Urinary bladder (tissue), 4 donors: ENCODE results near the gene TBC1D22A. TPM values are rescaled to one million over a fixed set of nuclear protein-coding genes. Genes with fewer than 3 reads are reported as not detected.
A peak's percentile ranks its signal among the peaks of the same experiment; 100 is the strongest.

Experiments used
- DNase-seq: peaks from one replicate; pipeline ENCODE4 v3.0.0-alpha.2; 2015; ENCODE audit errors: extremely low spot score
- H3K27ac ChIP-seq: one replicate; pipeline ENCODE4 v1.5.1; 2013; ENCODE audit warnings: low read depth, mild to moderate bottlenecking, moderate library complexity
- H3K36me3 ChIP-seq: one replicate; pipeline ENCODE4 v1.6.1; 2013; ENCODE audit warnings: mild to moderate bottlenecking, moderate library complexity; ENCODE audit not compliant: insufficient read depth
- H3K4me1 ChIP-seq: one replicate; pipeline ENCODE4 v1.6.1; 2013; ENCODE audit warnings: mild to moderate bottlenecking, moderate library complexity; ENCODE audit not compliant: insufficient read depth
- H3K4me3 ChIP-seq: one replicate; pipeline ENCODE4 v1.5.1; 2013; ENCODE audit warnings: low read depth, low read length
- WGBS: extraction: QIAGEN DNeasy Blood & Tissue Kit; methylation state at CpG from one replicate; pipeline ENCODE4 v1.1.7; 2013; 5-methylcytosine and 5-hydroxymethylcytosine counted together
- polyA plus RNA-seq: library from polyadenylated mRNA; stranded (reverse); fragments of 200-250 nt; gene quantifications from one replicate; pipeline ENCODE4 v1.2.3, GENCODE V29; 2013
- total RNA-seq: library from RNA; depleted of rRNA; stranded (reverse); fragments of >200 nt; gene quantifications from one replicate; pipeline ENCODE4 v1.2.3, GENCODE V29; 2014
- donor health status: healthy with polysubstance abuse.
- donor health status: healthy.

TBC1D22A gene
- total RNA-seq (7.7 TPM), polyA plus RNA-seq (19.1 TPM)

GRCh38 chr22:46762238-46763050, at the start of gene TBC1D22A:
TBC1D22A (plus strand) TSS chr22:46762650; CDS start chr22:46762787, 137 bp downstream.
- whole genome bisulfite sequencing = under 1% methylated on average over 66 of the region's 66 CpGs
- H3K27ac ChIP-seq = peak within 1 kb of the TSS; percentile 97
- DNase-seq = peak; percentile 87
- H3K4me3 ChIP-seq = peak within 1 kb of the TSS; percentile 84
- H3K4me1 ChIP-seq = peaks cover 2% of the 10 kb centered on the region
- H3K36me3 ChIP-seq = no peaks in the 10 kb centered on the region

- Histone ChIP-seq H3K4me3 (no peak overlapping the region), H3K27ac (no peak overlapping the region), H3K36me3 (no peaks in the 10 kb centered on the region), H3K4me1 (no peaks in the 10 kb centered on the region)
- no peak for DNase-seq
- 52% methylated on average over 4 of the region's 4 CpGs for WGBS
Observed at GRCh38 chr22:46714550-46714949, 47.9 kb upstream of the TBC1D22A start.

- no peaks in the 10 kb centered on the region for H3K4me1 ChIP-seq
- no peak overlapping the region for H3K27ac ChIP-seq
- no peaks in the 10 kb centered on the region for H3K36me3 ChIP-seq
- no peak overlapping the region for H3K4me3 ChIP-seq
- 94% methylated on average over 11 of the region's 11 CpGs for WGBS
- no peak for DNase-seq
Observed at GRCh38 chr22:46719921-46720320, 42.5 kb upstream of the TBC1D22A start.

GRCh38 chr22:46721501-46722085, 40.9 kb upstream of the TBC1D22A start:
- Histone ChIP-seq H3K4me3 (no peak overlapping the region), H3K36me3 (no peaks in the 10 kb centered on the region), H3K4me1 (no peaks in the 10 kb centered on the region), H3K27ac (no peak overlapping the region)
- DNase-seq = no peak
- 82% methylated on average over 16 of the region's 16 CpGs for WGBS

- Histone ChIP-seq H3K4me3 (no peak overlapping the region), H3K36me3 (no peaks in the 10 kb centered on the region), H3K27ac (no peak overlapping the region), H3K4me1 (no peaks in the 10 kb centered on the region)
- no peak for DNase-seq
- WGBS = 95% methylated on average over 9 of the region's 9 CpGs
Observed at GRCh38 chr22:46723882-46724281, 38.6 kb upstream of the TBC1D22A start.

GRCh38 chr22:46725096-46725495, 37.4 kb upstream of the TBC1D22A start:
- no peaks in the 10 kb centered on the region for H3K36me3 ChIP-seq
- H3K27ac ChIP-seq = no peak overlapping the region

GRCh38 chr22:46726066-46726985, 36.1 kb upstream of the TBC1D22A start:
- Histone ChIP-seq H3K27ac (no peak overlapping the region), H3K4me3 (no peak overlapping the region), H3K4me1 (no peaks in the 10 kb centered on the region), H3K36me3 (no peaks in the 10 kb centered on the region)
- no peak for DNase-seq
- 80% methylated on average over 38 of the region's 38 CpGs for WGBS

More at GRCh38 chr22:46725096-46725495, 37.4 kb upstream of the TBC1D22A start:
- DNase-seq = no peak
- H3K4me3 ChIP-seq = no peak overlapping the region
- no peaks in the 10 kb centered on the region for H3K4me1 ChIP-seq
- WGBS = 93% methylated on average over 18 of the region's 18 CpGs

- whole genome bisulfite sequencing = 94% methylated on average over 3 of the region's 3 CpGs
- no peaks in the 10 kb centered on the region for H3K36me3 ChIP-seq
- H3K27ac ChIP-seq = no peak overlapping the region
- no peak overlapping the region for H3K4me3 ChIP-seq
- no peaks in the 10 kb centered on the region for H3K4me1 ChIP-seq
- no peak for DNase-seq
Observed at GRCh38 chr22:46726986-46727317, 35.5 kb upstream of the TBC1D22A start.

- Histone ChIP-seq H3K27ac (no peak overlapping the region), H3K4me3 (no peak overlapping the region), H3K4me1 (no peaks in the 10 kb centered on the region), H3K36me3 (no peaks in the 10 kb centered on the region)
- WGBS = 90% methylated on average over 19 of the region's 19 CpGs
- no peak for DNase-seq
Observed at GRCh38 chr22:46727813-46728364, 34.6 kb upstream of the TBC1D22A start.

- 87% methylated on average over 11 of the region's 11 CpGs for WGBS
- DNase-seq = no peak
- Histone ChIP-seq H3K4me1 (no peaks in the 10 kb centered on the region), H3K36me3 (no peaks in the 10 kb centered on the region), H3K27ac (no peak overlapping the region), H3K4me3 (no peak overlapping the region)
Observed at GRCh38 chr22:46728470-46728869, 34.0 kb upstream of the TBC1D22A start.

- 56% methylated on average over 9 of the region's 9 CpGs for WGBS
- DNase-seq = no peak
- Histone ChIP-seq H3K36me3 (no peaks in the 10 kb centered on the region), H3K4me3 (no peak overlapping the region), H3K4me1 (no peaks in the 10 kb centered on the region), H3K27ac (peak overlapping the region; percentile 13)
Observed at GRCh38 chr22:46730568-46731245, 31.7 kb upstream of the TBC1D22A start.

GRCh38 chr22:46731246-46732040, 31.0 kb upstream of the TBC1D22A start:
- Histone ChIP-seq H3K4me3 (no peak overlapping the region), H3K27ac (peak overlapping the region; percentile 13), H3K36me3 (no peaks in the 10 kb centered on the region), H3K4me1 (no peaks in the 10 kb centered on the region)
- DNase-seq = no peak
- WGBS = 74% methylated on average over 22 of the region's 22 CpGs
